ENCODE data around the gene TOM1L2. TPM values are rescaled to one million over a fixed set of nuclear protein-coding genes. Genes with fewer than 3 reads are reported as not detected.

Gene TOM1L2
- total RNA-seq, 1 experiment from 2014 or later: 45.2 TPM

DNA sequence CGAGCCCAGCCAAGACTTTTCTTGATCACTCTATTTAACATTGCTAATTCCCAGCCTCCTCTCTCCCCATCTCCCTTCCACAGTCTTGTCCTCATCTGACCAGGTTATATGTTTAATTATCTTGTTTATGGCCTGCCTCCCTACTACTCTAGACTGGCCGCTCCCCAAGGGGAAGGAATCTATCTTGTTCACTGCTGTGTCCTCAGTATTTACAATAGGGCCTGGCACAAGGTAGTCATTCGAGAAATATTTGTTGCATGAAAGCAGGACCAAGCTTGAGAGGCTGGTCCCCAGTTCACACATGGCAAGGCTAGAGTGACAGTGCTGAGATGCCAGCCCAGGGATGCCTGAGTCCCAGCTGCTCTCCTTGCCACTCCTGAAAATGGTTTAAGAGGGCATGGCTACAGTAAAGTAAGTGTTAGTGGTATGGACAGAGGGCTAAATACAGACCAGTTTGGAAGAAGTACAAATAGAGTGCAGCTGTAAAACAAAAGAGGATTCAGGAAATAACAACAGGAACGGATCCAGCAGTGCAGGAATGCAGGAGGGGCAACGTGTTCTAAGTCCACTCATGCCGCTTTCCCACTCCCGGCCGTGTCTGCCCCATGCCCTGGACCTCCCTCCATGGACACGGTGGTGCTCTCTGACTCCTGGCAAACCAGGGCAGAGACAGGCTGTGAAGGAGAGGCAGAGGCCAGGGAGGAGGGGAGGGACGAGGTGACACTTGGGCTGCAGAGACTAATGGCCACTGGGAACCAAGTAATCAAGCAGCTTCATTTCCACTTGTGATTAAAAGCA, 65.6 kb downstream of the TOM1L2 start:
- Histone ChIP-seq H3K4me1 (ENCODE audit: control insufficient read depth, insufficient read depth, low read length) (peaks cover under 1% of the 10 kb centered on the region; the same call in 1 of the 2 replicates), H3K36me3 (ENCODE audit: control insufficient read depth, insufficient read depth, low read length) (no peaks in the 10 kb centered on the region), H3K4me3 (ENCODE audit: low read depth in 2 of 2, low read length in 2 of 2) (no peak overlapping the region), H3K9me3 (ENCODE audit: control insufficient read depth, insufficient read depth, low read depth, low read length) (no peaks in the 10 kb centered on the region), H3K27ac (ENCODE audit: low read length) (no peak overlapping the region; the same call in 1 of the 2 replicates), H3K27me3 (ENCODE audit: control insufficient read depth, insufficient read depth, low read length) (no peaks in the 10 kb centered on the region)
- POLR2A ChIA-PET: no interaction called here
- BruUV-seq (replicated peaks): no TSS peak
- in situ Hi-C loops (cut with HindIII; ENCODE audit: low pct_unique_long_range_greater_than_20kb, low sequenced_read_pairs): no loop called here
- ATAC-seq: no peak
- DNase-seq (ENCODE audit: low read depth, low spot score): no peak
- intact Hi-C loops (cut with micrococcal nuclease; ENCODE audit: unreplicated experiment): no loop called here
- no peak for TF ChIP-seq POLR2AphosphoS5 (IDR thresholded peaks at IDR 0.05; ENCODE audit: low read depth, low read length)
- TF ChIP-seq, protein P1, sequence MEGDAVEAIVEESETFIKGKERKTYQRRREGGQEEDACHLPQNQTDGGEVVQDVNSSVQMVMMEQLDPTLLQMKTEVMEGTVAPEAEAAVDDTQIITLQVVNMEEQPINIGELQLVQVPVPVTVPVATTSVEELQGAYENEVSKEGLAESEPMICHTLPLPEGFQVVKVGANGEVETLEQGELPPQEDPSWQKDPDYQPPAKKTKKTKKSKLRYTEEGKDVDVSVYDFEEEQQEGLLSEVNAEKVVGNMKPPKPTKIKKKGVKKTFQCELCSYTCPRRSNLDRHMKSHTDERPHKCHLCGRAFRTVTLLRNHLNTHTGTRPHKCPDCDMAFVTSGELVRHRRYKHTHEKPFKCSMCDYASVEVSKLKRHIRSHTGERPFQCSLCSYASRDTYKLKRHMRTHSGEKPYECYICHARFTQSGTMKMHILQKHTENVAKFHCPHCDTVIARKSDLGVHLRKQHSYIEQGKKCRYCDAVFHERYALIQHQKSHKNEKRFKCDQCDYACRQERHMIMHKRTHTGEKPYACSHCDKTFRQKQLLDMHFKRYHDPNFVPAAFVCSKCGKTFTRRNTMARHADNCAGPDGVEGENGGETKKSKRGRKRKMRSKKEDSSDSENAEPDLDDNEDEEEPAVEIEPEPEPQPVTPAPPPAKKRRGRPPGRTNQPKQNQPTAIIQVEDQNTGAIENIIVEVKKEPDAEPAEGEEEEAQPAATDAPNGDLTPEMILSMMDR (IDR thresholded peaks at IDR 0.05): no peak
- TF ChIP-seq, protein P2, sequence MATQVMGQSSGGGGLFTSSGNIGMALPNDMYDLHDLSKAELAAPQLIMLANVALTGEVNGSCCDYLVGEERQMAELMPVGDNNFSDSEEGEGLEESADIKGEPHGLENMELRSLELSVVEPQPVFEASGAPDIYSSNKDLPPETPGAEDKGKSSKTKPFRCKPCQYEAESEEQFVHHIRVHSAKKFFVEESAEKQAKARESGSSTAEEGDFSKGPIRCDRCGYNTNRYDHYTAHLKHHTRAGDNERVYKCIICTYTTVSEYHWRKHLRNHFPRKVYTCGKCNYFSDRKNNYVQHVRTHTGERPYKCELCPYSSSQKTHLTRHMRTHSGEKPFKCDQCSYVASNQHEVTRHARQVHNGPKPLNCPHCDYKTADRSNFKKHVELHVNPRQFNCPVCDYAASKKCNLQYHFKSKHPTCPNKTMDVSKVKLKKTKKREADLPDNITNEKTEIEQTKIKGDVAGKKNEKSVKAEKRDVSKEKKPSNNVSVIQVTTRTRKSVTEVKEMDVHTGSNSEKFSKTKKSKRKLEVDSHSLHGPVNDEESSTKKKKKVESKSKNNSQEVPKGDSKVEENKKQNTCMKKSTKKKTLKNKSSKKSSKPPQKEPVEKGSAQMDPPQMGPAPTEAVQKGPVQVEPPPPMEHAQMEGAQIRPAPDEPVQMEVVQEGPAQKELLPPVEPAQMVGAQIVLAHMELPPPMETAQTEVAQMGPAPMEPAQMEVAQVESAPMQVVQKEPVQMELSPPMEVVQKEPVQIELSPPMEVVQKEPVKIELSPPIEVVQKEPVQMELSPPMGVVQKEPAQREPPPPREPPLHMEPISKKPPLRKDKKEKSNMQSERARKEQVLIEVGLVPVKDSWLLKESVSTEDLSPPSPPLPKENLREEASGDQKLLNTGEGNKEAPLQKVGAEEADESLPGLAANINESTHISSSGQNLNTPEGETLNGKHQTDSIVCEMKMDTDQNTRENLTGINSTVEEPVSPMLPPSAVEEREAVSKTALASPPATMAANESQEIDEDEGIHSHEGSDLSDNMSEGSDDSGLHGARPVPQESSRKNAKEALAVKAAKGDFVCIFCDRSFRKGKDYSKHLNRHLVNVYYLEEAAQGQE (IDR thresholded peaks at IDR 0.05; ENCODE audit: insufficient read depth in 1 of 2, low read depth in 2 of 2, low read length in 1 of 2): no peak
- TF ChIP-seq SIN3A (IDR thresholded peaks at IDR 0.05; ENCODE audit: borderline replicate concordance, insufficient read depth, low read depth, low read length): no peak
- TF ChIP-seq TCF7L2 (IDR thresholded peaks at IDR 0.05; ENCODE audit: low read depth, low read length): no peak
- CTCF ChIA-PET: interaction anchor here (1.0 kb wide), 1 partner anchor 79 kb away, joined by 3 read pairs; no protein-coding TSS in a partner anchor

DNA sequence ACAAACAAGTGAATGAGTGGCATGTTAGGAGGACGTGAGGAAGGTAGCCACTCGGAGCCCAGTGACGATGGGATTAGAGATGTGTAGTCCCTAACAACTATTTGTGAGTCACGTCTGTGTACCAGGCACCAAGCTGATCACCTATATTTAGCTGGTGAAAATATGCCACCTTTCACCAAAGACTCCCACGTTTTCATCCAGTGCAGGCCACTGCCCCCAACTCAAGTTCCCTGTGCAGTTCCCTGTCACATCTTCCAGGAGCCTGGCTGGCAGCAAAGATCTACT, 67.2 kb downstream of the TOM1L2 start:
- CTCF ChIA-PET: no interaction called here
- TF ChIP-seq, protein P1 (IDR thresholded peaks at IDR 0.05): no peak
- no peak for TF ChIP-seq POLR2AphosphoS5 (IDR thresholded peaks at IDR 0.05; ENCODE audit: low read depth, low read length)
- no peak for TF ChIP-seq SIN3A (IDR thresholded peaks at IDR 0.05; ENCODE audit: borderline replicate concordance, insufficient read depth, low read depth, low read length)
- TF ChIP-seq, protein P2 (IDR thresholded peaks at IDR 0.05; ENCODE audit: insufficient read depth in 1 of 2, low read depth in 2 of 2, low read length in 1 of 2): no peak
- no peak for TF ChIP-seq TCF7L2 (IDR thresholded peaks at IDR 0.05; ENCODE audit: low read depth, low read length)
- ATAC-seq: no peak

More for the DNA sequence above, 67.2 kb downstream of the TOM1L2 start:
- no peaks in the 10 kb centered on the region for H3K27me3 ChIP-seq (ENCODE audit: control insufficient read depth, insufficient read depth, low read length)
- H3K4me3 ChIP-seq (ENCODE audit: low read depth in 2 of 2, low read length in 2 of 2): no peak overlapping the region
- POLR2A ChIA-PET: no interaction called here
- in situ Hi-C loops (cut with HindIII; ENCODE audit: low pct_unique_long_range_greater_than_20kb, low sequenced_read_pairs): no loop called here
- H3K27ac ChIP-seq (ENCODE audit: low read length): no peak overlapping the region
- peaks cover 13% of the 10 kb centered on the region for H3K4me1 ChIP-seq (ENCODE audit: control insufficient read depth, insufficient read depth, low read length)
- no peaks in the 10 kb centered on the region for H3K9me3 ChIP-seq (ENCODE audit: control insufficient read depth, insufficient read depth, low read depth, low read length)
- no peaks in the 10 kb centered on the region for H3K36me3 ChIP-seq (ENCODE audit: control insufficient read depth, insufficient read depth, low read length)
- intact Hi-C loops (cut with micrococcal nuclease; ENCODE audit: unreplicated experiment): no loop called here
- BruUV-seq (replicated peaks): no TSS peak
- no peak for DNase-seq (ENCODE audit: low read depth, low spot score)

Data from Panc1 (cell line).